Tibial artery (tissue), 4 donors: ENCODE results near the gene CFAP221.

Source experiments
- DNase-seq, 2 donors: peaks; one replicate each; pipeline ENCODE4 v3.0.0-alpha.2; 2019
- H3K27ac ChIP-seq, 2 donors: fragments of 200-600 bp; sonication (generic) in 1 of 2; 1 replicate in 1 of 2; 2 replicates in 1 of 2; pipeline ENCODE4 v1.5.1; 2018 to 2019; ENCODE audit warnings: mild to moderate bottlenecking in 1 of 2
- H3K27me3 ChIP-seq, 2 donors: fragments of 200-600 bp; sonication (generic) in 1 of 2; one replicate each; pipeline versions ENCODE4 v1.5.1 to v1.6.0; 2016 to 2019
- H3K36me3 ChIP-seq, 3 donors: fragments of 200-600 bp; sonication (generic) in 2 of 3; one replicate each; pipeline ENCODE4 v1.5.1; 2016 to 2019; ENCODE audit warnings: mild to moderate bottlenecking in 2 of 3
- H3K4me1 ChIP-seq, 4 donors: fragments of 200-600 bp; sonication (generic) in 2 of 4; 1 replicate in 3 of 4; 2 replicates in 1 of 4; pipeline ENCODE4 v1.5.1; 2016 to 2019
- H3K4me3 ChIP-seq, 2 donors: fragments of 200-600 bp; sonication (generic) in 1 of 2; 1 replicate in 1 of 2; 2 replicates in 1 of 2; pipeline ENCODE4 v1.5.1; 2018 to 2019; ENCODE audit warnings: mild to moderate bottlenecking in 2 of 2
- H3K9me3 ChIP-seq, 3 donors: fragments of 200-600 bp; sonication (generic) in 1 of 3; one replicate each; pipeline ENCODE4 v1.5.1; 2016 to 2019
- intact Hi-C: fragments of 100-400 bp; cut with DNase I; formaldehyde crosslinking; loops from one replicate; pipeline ENCODE4 v1.15.0; 2023; ENCODE audit warnings: low total_unique reads
- TF ChIP-seq, protein P1 (sequence below), 2 experiments: fragments of 200-600 bp in 1 of 2; fragments of 450-650 bp in 1 of 2; IDR thresholded peaks; one replicate each; pipeline ENCODE4 v1.5.1; 2017 to 2019; ENCODE audit warnings: antibody characterized with exemption in 2 of 2, mild to moderate bottlenecking in 1 of 2, moderate library complexity in 1 of 2

Gene CFAP221

DNA sequence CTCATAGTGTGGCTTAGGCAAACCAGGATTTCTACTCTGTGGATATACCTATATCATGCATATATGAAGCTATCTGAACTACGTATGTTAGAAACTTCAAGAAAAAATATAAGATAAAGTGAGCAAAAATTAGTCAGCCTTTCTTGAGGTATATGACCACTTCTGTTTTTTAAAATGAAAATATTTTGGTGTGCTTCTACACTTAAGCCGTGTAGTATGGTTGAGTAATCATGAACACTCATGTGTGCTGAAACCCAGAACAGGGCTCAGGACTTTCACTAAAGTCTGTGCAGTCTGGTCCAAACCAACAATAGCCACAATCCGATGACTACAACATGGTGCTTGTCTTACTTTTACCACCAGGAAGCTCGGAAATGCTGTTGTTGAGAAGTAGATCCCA lies 85.9 kb downstream of the CFAP221 start:
- no peaks in the 10 kb centered on the region for H3K27me3 ChIP-seq
- H3K4me3 ChIP-seq = no peak overlapping the region
- TF ChIP-seq, protein P1, sequence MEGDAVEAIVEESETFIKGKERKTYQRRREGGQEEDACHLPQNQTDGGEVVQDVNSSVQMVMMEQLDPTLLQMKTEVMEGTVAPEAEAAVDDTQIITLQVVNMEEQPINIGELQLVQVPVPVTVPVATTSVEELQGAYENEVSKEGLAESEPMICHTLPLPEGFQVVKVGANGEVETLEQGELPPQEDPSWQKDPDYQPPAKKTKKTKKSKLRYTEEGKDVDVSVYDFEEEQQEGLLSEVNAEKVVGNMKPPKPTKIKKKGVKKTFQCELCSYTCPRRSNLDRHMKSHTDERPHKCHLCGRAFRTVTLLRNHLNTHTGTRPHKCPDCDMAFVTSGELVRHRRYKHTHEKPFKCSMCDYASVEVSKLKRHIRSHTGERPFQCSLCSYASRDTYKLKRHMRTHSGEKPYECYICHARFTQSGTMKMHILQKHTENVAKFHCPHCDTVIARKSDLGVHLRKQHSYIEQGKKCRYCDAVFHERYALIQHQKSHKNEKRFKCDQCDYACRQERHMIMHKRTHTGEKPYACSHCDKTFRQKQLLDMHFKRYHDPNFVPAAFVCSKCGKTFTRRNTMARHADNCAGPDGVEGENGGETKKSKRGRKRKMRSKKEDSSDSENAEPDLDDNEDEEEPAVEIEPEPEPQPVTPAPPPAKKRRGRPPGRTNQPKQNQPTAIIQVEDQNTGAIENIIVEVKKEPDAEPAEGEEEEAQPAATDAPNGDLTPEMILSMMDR (IDR thresholded peaks at IDR 0.05) = no peak
- H3K36me3 ChIP-seq = no peaks in the 10 kb centered on the region
- intact Hi-C loops = no loop called here
- H3K4me1 ChIP-seq = no peaks in the 10 kb centered on the region
- DNase-seq = no peak
- no peak overlapping the region for H3K27ac ChIP-seq
- no peaks in the 10 kb centered on the region for H3K9me3 ChIP-seq

- DNase-seq = no peak
- intact Hi-C loops = no loop called here
- H3K27me3 ChIP-seq = peaks cover 0 to 20% of the 10 kb centered on the region in 2 donors
- H3K27ac ChIP-seq = no peak overlapping the region
- no peaks in the 10 kb centered on the region for H3K9me3 ChIP-seq
- TF ChIP-seq, protein P1 (IDR thresholded peaks at IDR 0.05) = no peak
- H3K4me3 ChIP-seq = no peak overlapping the region
- H3K36me3 ChIP-seq = no peaks in the 10 kb centered on the region
- no peaks in the 10 kb centered on the region for H3K4me1 ChIP-seq
Observed at GRCh38 chr2:119637371-119637770, 93.1 kb downstream of the CFAP221 start.

DNA sequence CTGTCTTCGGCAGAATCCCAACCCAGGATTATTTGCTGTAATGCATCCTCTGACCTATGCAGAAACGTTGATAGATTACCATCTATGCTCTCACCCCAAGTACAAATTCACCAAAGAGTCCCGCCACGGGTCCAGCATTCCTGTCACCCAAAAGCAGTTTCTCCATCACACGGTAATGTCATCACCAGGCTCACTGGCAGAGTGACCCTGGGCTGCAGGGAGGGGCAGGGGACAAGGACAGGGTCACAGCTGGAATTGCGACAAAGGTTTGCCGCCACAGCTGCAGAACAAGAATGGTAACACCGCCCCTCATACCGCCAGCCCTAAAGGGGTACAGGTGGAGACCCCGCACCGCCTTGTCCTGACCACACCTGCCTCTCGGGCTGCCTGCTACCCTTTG lies 94.0 kb downstream of the CFAP221 start:
- DNase-seq = no peak
- H3K27me3 ChIP-seq = peaks cover 0 to 20% of the 10 kb centered on the region in 2 donors
- intact Hi-C loops = no loop called here
- H3K4me1 ChIP-seq = no peaks in the 10 kb centered on the region
- no peak overlapping the region for H3K27ac ChIP-seq
- TF ChIP-seq, protein P1 (IDR thresholded peaks at IDR 0.05) = no peak
- no peaks in the 10 kb centered on the region for H3K9me3 ChIP-seq
- H3K36me3 ChIP-seq = no peaks in the 10 kb centered on the region
- no peak overlapping the region for H3K4me3 ChIP-seq

DNA sequence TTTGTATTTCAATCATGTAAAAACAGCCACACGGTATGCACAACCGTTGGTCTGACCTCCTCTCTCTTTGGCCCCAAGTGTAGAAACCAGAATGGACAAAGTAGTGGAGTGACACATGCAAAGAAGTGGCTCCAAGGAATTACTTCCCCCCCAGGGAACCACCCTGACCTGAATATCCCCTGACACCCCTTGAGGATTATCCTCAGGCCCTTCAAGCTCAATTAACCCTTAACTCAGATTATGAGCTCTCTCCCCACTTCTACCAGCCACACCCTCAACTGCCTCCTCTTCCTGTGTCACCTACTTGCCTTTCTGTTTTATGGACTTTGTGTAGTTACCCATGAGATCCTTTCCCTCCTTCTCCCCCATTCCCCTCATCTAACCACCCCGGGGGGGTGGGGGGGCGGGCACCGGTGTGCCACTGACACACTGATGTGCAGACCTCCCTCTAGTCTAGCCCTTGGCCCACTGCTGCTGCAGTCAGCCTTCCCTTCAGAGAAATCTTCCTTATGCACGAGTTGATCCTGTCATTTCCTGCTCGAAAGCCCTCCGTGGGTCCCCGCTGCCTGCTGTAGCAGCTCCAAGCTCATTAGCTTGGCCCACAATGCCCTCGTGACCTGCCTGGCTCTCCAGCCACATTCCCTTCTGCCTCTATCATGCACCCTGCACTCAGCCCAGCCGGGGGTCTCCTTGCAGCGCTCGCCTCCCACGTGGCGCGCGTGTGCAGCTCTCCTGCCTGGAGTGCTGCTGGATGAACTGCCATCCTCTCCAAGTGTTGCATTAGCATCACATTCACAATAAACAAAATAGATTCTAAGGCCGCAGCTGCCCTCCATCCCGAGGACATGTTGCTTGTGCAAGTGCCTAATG lies 94.7 kb downstream of the CFAP221 start:
- TF ChIP-seq, protein P1 (IDR thresholded peaks at IDR 0.05) = no peak
- H3K27ac ChIP-seq = no peak overlapping the region
- peaks cover 0 to 20% of the 10 kb centered on the region in 2 donors for H3K27me3 ChIP-seq
- no peak for DNase-seq
- H3K4me3 ChIP-seq = no peak overlapping the region
- H3K9me3 ChIP-seq = no peaks in the 10 kb centered on the region
- intact Hi-C loops = no loop called here
- no peaks in the 10 kb centered on the region for H3K4me1 ChIP-seq
- H3K36me3 ChIP-seq = no peaks in the 10 kb centered on the region

DNA sequence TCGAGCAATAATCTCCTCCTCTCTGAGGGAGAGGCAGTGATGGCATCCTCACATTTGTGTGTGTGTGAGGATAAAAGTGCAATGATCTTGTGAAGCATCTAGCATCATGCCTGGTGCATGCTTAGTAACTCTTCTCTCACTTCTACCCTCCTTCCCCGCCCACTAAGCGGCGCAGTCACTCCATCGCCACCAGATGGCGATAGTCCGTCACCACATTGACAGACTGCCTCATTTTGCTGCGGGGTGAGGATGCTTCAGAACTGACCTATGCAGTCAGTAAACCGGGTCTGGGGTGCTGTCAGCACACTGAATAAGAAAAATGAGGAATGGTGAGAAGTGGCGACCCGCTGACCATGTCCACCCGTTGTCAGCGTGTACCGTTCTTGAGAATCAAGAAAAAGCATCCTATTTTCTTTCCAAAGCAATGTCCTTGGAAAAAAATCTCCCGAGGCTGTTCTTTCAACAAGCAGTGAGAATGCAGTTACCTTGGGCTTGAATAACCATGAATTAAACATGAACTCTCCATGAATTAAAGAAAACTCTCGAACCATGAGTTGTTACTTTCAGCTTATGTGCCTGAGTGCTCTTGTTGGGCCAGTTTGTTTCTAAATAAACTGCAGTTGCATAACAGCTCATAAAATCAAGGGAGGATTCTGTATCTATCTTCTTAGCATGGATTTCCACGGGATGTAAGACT lies 97.5 kb downstream of the CFAP221 start:
- no peak overlapping the region for H3K27ac ChIP-seq
- TF ChIP-seq, protein P1 (IDR thresholded peaks at IDR 0.05) = peak; percentile 69 to 90
- intact Hi-C loops = no loop called here
- no peaks in the 10 kb centered on the region for H3K9me3 ChIP-seq
- peak; percentile 58 to 78 for DNase-seq
- H3K4me3 ChIP-seq = no peak overlapping the region
- H3K4me1 ChIP-seq = peaks cover 0 to 7% (median 0%) of the 10 kb centered on the region in 4 donors
- H3K36me3 ChIP-seq = no peaks in the 10 kb centered on the region
- H3K27me3 ChIP-seq = peaks cover 0 to 20% of the 10 kb centered on the region in 2 donors
